ENCODE data around the gene NPIPA2. TPM values are rescaled to one million over a fixed set of nuclear protein-coding genes. Genes with fewer than 3 reads are reported as not detected.

NPIPA2 gene
- total RNA-seq, 2 experiments from 2014 or later: 4.9 TPM; not detected in 1

Other genes starting within 250 kb of the NPIPA2 start
- gene PARN, start 112.3 kb upstream of the NPIPA2 start, total RNA-seq (2014; rRNA removed; shearing (Covaris generic)): 31.6 and 40.1 TPM in 2 replicates
- 76.5 and 85.9 TPM in 2 replicates for gene PARN, start 112.3 kb upstream of the NPIPA2 start, total RNA-seq (2022)
- gene BFAR, start 109.6 kb upstream of the NPIPA2 start, total RNA-seq (2014; rRNA removed; shearing (Covaris generic)): 34.4 and 36.7 TPM in 2 replicates
- gene BFAR, start 109.6 kb upstream of the NPIPA2 start, total RNA-seq (2022): 63.4 and 69.7 TPM in 2 replicates
- gene PLA2G10, start 48.2 kb upstream of the NPIPA2 start, total RNA-seq (2014; rRNA removed; shearing (Covaris generic)): 0.41 TPM in 1 of 2 replicates, not detected in the other
- 0.39 TPM in 1 of 2 replicates, not detected in the other for gene PLA2G10, start 48.2 kb upstream of the NPIPA2 start, total RNA-seq (2022)
- 2.8 and 5.0 TPM in 2 replicates for gene NPIPA3, start 39.1 kb upstream of the NPIPA2 start, total RNA-seq (2014; rRNA removed; shearing (Covaris generic))
- gene NPIPA3, start 39.1 kb upstream of the NPIPA2 start, total RNA-seq (2022): 1.3 and 1.8 TPM in 2 replicates
- 27.3 and 34.9 TPM in 2 replicates for gene NOMO1, start 91.2 kb downstream of the NPIPA2 start, total RNA-seq (2014; rRNA removed; shearing (Covaris generic))
- 46.8 and 52.6 TPM in 2 replicates for gene NOMO1, start 91.2 kb downstream of the NPIPA2 start, total RNA-seq (2022)
- 52.0 and 66.7 TPM in 2 replicates for gene NPIPA1, start 194.9 kb downstream of the NPIPA2 start, total RNA-seq (2014; rRNA removed; shearing (Covaris generic))
- 124 and 138 TPM in 2 replicates for gene NPIPA1, start 194.9 kb downstream of the NPIPA2 start, total RNA-seq (2022)
- 43.0 and 58.0 TPM in 2 replicates for gene PDXDC1, start 232.5 kb downstream of the NPIPA2 start, total RNA-seq (2014; rRNA removed; shearing (Covaris generic))
- 83.3 and 85.3 TPM in 2 replicates for gene PDXDC1, start 232.5 kb downstream of the NPIPA2 start, total RNA-seq (2022)